OCI-LY3 (cell line): Measurements from ENCODE around the gene ZSCAN32.

Experiments used
- H2AFZ ChIP-seq: fragments of 200-600, 300-600 bp; shearing (Covaris generic); 2 replicates; pipeline ENCODE4 v1.6.0; 2014; ENCODE audit warnings: antibody characterized with exemption, low read depth, low read length
- H3K27ac ChIP-seq: fragments of 200-600, 300-600 bp; sonication (generic); 2 replicates; pipeline ENCODE4 v1.5.1; 2014; ENCODE audit warnings: mild to moderate bottlenecking, low read length, moderate library complexity, mixed read lengths
- H3K27me3 ChIP-seq: fragments of 200-600, 300-600 bp; sonication (generic); 2 replicates; pipeline ENCODE4 v1.6.1; 2014; ENCODE audit warnings: low read depth, low read length, mixed read lengths
- H3K36me3 ChIP-seq: fragments of 200-600, 300-600 bp; sonication (generic); replicated peaks from 2 replicates; pipeline ENCODE3; 2014; ENCODE audit warnings: low read depth, low read length, mixed read lengths
- H3K4me1 ChIP-seq: fragments of 300-600, 200-600 bp; sonication (generic); 2 replicates; pipeline ENCODE4 v1.6.1; 2014; ENCODE audit warnings: low read length, mixed read lengths
- H3K4me2 ChIP-seq: fragments of 200-600, 300-600 bp; sonication (generic); 2 replicates; pipeline ENCODE4 v1.6.1; 2014; ENCODE audit warnings: low read length, mixed read lengths
- H3K4me3 ChIP-seq: fragments of 300-600, 200-600 bp; sonication (generic); 2 replicates; pipeline ENCODE4 v1.5.1; 2014; ENCODE audit warnings: antibody characterized with exemption, mild to moderate bottlenecking, low read length, moderate library complexity
- H3K79me2 ChIP-seq: fragments of 300-600, 200-600 bp; shearing (Covaris generic); 2 replicates; pipeline ENCODE4 v1.6.1; 2014; ENCODE audit warnings: mild to moderate bottlenecking, low read length, mixed read lengths
- H3K9ac ChIP-seq: fragments of 300-600, 200-600 bp; shearing (Covaris generic); 2 replicates; pipeline ENCODE4 v1.6.0; 2014; ENCODE audit warnings: mild to moderate bottlenecking, low read length, moderate library complexity
- H3K9me3 ChIP-seq: fragments of 200-600, 300-600 bp; shearing (Covaris generic); 2 replicates; pipeline ENCODE4 v1.6.1; 2014; ENCODE audit warnings: low read length, mixed read lengths; ENCODE audit not compliant: insufficient read depth
- H4K20me1 ChIP-seq: fragments of 200-600, 300-600 bp; sonication (generic); 2 replicates; pipeline ENCODE4 v1.6.1; 2016; ENCODE audit warnings: low read length, mixed read lengths; ENCODE audit not compliant: insufficient read depth
- CTCF ChIP-seq: fragments of 200-600, 300-600 bp; sonication (generic); IDR thresholded peaks from 2 replicates; pipeline ENCODE4 v1.5.1; 2014; ENCODE audit warnings: antibody characterized with exemption, low read length, low read depth
- EZH2phosphoT487 ChIP-seq: fragments of 200-600 bp; shearing (Covaris generic); IDR thresholded peaks from 2 replicates; pipeline ENCODE4 v1.6.1; 2018; ENCODE audit warnings: antibody characterized with exemption, mixed run types, low read depth

ZSCAN32 gene

GRCh38 chr16:3400779-3401688 is at the start of gene ZSCAN32, which contains the start of gene ZNF174:
ZSCAN32 (minus strand) TSS chr16:3401004; CDS start chr16:3397557, 3,447 bp downstream.
ZNF174 (plus strand) TSS chr16:3401215; CDS start chr16:3402005, 790 bp downstream.
- Histone ChIP-seq H3K9me3 (peaks cover 7% of the 10 kb centered on the region; the same call in 1 of the 2 replicates), H2AFZ (peak within 1 kb of the TSS; percentile 29; the same call in 1 of the 2 replicates), H3K27ac (peak within 1 kb of the TSS; percentile 22; the same call in 1 of the 2 replicates), H3K27me3 (no peaks in the 10 kb centered on the region), H3K4me2 (peak within 1 kb of the TSS; percentile 88), H3K4me3 (peak within 1 kb of the TSS; percentile 90), H3K4me1 (peaks cover 8% of the 10 kb centered on the region), H4K20me1 (no peaks in the 10 kb centered on the region), H3K36me3 (peaks cover 60% of the 10 kb centered on the region), H3K9ac (peak within 1 kb of the TSS; percentile 84), H3K79me2 (peaks cover 55% of the 10 kb centered on the region)
- no peak for TF ChIP-seq EZH2phosphoT487
- TF ChIP-seq CTCF = no peak

DNA sequence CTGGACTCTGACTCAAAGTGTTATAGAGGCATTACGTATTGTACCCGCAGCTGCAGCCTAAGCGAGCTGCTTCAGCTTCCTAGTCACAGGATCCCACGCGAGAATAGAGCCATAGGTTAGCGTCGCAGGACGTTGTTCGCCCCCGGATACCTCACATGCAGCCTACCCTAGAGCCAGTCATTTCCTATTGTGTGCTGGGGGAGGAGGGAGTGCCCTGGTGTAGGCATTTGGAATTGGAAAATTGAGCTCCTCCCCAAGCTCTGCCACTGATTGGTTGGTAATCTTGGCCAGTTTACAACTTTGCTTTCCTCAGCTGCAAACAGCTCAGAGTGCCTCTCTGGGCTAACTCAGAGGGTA is 43.2 kb upstream of the ZSCAN32 start:
- H3K27ac ChIP-seq = peak overlapping the region; percentile 59
- peak overlapping the region; percentile 80 for H2AFZ ChIP-seq
- H3K4me3 ChIP-seq = peak overlapping the region; percentile 99
- TF ChIP-seq CTCF = no peak
- TF ChIP-seq EZH2phosphoT487 = no peak
- H3K9ac ChIP-seq = peak overlapping the region; percentile 91
- H3K79me2 ChIP-seq = peaks cover 33% of the 10 kb centered on the region
- no peaks in the 10 kb centered on the region for H3K9me3 ChIP-seq
- H3K27me3 ChIP-seq = no peaks in the 10 kb centered on the region
- peak overlapping the region; percentile 78 for H3K4me2 ChIP-seq
- H3K36me3 ChIP-seq = peaks cover 29% of the 10 kb centered on the region
- H3K4me1 ChIP-seq = 0 out of 2 replicates have a peak, but pooled peaks cover 5% of the 10 kb centered on the region
- no peaks in the 10 kb centered on the region for H4K20me1 ChIP-seq

GRCh38 chr16:3443108-3444031 is 42.6 kb upstream of the ZSCAN32 start, which contains the start of the genes NAA60 and ZNF597:
NAA60 (plus strand) TSS chr16:3443680; CDS start chr16:3476228, 32,548 bp downstream.
ZNF597 (minus strand) TSS chr16:3443504; CDS start chr16:3443153, 351 bp downstream.
- Histone ChIP-seq H3K27ac (peak within 1 kb of the TSS; percentile 59), H3K27me3 (no peaks in the 10 kb centered on the region), H3K9ac (peak within 1 kb of the TSS; percentile 91)

More at GRCh38 chr16:3443108-3444031, 42.6 kb upstream of the ZSCAN32 start, which contains the start of the genes NAA60 and ZNF597:
- 0 out of 2 replicates have a peak, but pooled peaks cover 5% of the 10 kb centered on the region for H3K4me1 ChIP-seq
- no peaks in the 10 kb centered on the region for H4K20me1 ChIP-seq
- H3K4me3 ChIP-seq = peak within 1 kb of the TSS; percentile 99
- H3K79me2 ChIP-seq = peaks cover 33% of the 10 kb centered on the region
- H3K4me2 ChIP-seq = peak within 1 kb of the TSS; percentile 78
- H3K36me3 ChIP-seq = peaks cover 23% of the 10 kb centered on the region
- no peaks in the 10 kb centered on the region for H3K9me3 ChIP-seq
- TF ChIP-seq EZH2phosphoT487 = no peak
- no peak for TF ChIP-seq CTCF
- H2AFZ ChIP-seq = peak within 1 kb of the TSS; percentile 80
